GM19397 (cell line): ENCODE results near the gene WFDC6.

Experiments
- ATAC-seq: cut with Tn5 transposase; IDR thresholded peaks from one replicate; pipeline ENCODE4 v1.9.1; 2021; ENCODE audit warnings: mild to moderate bottlenecking, moderate library complexity; ENCODE audit not compliant: unreplicated experiment

The WFDC6 gene

GRCh38 chr20:45518282-45518681, 21.0 kb downstream of the WFDC6 start:
- ATAC-seq: no peak

DNA sequence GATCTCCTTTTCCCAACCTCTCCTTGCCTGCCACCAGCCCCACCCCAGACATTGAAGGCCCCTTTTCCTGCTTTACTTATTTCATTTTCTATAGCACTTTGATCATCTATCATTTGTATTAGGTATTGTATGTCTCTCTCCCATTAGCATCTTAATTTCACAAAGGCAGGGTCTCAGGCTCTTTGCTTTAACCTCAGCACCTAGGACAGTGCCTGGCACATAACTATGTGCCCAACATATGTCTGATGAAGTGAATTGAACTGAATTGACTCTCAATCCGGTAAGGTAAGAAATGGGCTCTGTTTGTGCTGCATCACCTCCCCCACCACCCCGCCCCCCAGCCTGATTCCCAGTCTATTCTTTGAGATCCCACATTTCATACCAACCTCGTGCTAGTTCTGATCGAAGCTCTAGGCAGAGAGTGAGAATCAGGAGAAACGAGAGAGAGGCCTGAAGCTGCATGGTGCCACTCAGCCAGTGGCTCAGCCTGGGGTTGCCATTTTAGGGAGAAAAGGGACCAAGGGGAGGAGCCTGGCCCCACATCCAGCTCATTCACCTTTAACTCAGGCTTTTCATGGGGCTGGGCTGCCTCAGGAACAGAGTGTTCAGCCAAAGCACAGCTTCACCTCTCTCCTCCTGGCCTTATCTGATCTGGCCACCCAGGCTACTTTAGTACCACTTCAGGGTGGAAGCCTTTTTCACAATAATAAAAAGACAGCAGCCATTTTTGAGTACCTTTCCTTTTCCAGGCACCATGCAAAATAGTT, 24.0 kb downstream of the WFDC6 start, which contains the start of gene SPINT3:
SPINT3 (minus strand) TSS at position 476 of the 767 bp plus-strand sequence; CDS start at position 462, 14 bp downstream.
- ATAC-seq: no peak

DNA sequence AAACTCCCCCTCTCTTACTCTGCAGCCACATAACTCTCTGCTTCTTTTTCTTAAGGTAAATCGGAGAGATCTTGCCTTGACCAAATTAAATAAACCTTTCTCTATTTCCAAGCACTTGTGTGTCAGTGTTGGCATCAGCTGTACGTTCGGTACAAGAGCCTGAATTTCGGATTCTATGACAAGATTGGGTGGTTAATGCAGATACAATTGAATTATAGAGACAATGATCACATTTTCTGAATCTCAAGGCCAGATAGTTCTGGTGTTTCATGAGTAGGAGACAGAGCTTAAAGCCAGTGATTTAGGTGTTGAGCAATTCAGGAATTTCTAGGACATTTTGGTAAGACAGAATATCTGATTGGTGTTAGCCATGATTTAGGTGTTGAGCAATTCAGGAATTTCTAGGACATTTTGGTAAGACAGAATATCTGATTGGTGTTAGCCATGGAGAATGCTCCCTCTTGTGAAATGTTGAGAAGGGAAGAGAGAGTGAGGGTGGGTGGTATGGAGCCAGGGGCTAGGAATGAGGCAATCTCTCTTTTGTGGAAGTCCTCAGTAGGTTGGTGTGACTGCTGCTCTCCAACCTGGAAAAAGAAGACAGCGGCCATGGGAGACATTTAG, 28.9 kb downstream of the WFDC6 start:
- ATAC-seq: no peak

DNA sequence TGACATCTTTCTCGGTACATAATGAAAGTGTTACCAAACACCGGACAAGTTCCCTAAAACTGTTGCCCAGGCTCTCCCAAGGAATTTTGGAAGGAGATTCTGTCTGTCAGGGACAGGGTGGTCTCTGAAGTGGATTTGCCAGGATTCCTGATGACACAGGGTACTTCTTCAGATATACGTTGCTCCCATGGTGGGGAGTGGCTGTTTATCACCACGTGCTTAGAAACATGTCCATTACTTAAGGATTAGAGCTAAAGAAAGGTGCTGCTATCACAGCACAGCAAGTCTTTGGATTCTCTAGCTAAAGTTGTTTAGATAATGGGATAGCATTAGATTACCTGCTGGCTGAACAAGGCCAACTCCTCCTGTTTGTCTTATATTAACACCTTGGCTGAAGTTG, 30.2 kb downstream of the WFDC6 start:
- no peak for ATAC-seq

DNA sequence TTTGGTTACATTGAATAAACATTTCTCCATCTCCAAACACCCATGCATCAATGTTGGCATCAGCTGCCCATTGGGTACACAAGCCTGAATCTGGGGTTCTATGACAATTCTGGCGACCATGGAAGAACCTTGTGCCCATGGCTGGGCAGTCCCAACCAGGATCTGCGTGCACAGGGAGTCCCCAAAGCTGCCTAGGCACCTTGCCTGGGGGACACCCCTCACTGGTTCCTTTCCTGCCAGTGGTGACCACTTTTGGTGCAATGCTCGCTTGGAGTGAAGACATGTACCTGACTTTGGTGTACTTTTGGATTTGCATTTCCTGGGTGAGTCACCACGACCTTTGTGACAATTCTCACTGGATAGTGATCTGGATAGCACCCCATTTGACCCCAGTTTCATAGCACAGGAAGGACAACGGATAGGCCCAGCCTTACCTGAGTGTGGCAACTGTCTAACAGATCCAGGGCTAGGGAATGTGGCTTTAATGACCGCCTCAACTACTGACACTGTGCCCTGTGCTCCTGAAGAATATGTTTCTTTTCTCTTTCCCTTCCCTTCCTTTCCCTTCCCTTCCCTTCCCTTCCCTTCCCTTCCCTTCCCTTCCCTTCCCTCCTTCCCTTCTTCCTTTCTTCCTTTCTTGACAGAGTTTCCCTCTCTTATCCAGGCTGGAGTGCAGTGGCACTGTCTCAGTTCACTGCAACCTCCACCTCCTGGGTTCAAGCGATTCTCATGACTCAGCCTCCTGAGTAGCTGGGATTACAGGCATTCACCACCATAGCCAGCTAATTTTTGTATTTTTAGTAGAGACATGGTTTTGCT, 31.0 kb downstream of the WFDC6 start:
- ATAC-seq: no peak

DNA sequence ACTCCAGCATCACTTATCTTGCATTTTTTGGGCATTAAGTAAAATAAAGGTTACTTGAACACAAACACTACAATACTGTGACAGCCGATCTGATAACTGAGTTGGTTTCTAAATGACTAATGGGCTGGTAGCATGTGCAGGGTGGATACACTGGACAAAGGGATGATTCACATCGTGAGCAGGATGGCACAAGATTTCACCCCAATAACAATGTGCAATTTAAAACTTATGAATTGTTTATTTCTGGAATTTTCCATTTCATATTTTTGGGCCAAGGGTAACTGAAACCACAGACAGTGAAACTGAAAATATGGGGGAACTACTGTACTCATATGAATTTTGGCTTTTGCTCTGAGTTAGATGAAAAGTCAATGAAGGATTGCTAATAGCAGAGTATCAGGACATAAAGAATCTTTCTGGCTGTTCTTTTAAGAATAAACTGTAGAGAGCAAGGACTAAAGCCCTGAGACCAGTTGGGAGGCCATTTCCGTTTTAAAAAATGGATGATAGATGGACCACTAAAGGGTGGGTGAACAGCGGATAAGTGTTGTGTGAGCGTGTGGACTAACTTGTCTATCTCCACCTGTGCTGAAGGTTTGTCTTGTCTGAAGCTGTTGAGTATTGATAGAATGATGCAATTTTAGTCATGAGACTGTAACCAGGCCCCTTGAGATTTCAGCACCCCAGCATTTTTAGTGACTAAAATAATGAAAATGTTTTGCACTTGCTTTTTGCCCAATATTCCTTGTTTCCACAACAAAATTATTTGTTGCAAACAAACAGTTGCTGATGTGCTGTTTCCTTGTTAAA, 32.1 kb downstream of the WFDC6 start:
- no peak for ATAC-seq

- ATAC-seq: no peak
Measured at GRCh38 chr20:45506398-45506797, 32.9 kb downstream of the WFDC6 start.

DNA sequence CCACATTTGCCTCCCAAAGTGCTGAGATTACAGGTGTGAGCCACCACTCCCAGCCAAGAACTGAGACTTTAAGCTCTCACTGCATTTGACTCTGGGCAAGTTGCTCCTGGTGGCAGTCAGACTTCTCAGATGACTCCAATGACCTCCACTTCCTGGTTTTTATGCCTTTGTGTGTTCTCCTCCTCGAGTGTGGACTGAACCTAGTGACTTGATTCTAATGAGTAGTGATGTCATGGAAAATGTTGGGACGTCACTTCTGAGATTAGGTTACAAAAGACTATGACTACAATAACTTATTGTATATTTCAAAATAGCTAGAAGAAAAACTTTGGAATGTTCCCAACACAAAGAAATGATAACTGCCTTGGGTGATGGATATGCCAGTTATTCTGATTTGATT, 35.9 kb downstream of the WFDC6 start:
- no peak for ATAC-seq

DNA sequence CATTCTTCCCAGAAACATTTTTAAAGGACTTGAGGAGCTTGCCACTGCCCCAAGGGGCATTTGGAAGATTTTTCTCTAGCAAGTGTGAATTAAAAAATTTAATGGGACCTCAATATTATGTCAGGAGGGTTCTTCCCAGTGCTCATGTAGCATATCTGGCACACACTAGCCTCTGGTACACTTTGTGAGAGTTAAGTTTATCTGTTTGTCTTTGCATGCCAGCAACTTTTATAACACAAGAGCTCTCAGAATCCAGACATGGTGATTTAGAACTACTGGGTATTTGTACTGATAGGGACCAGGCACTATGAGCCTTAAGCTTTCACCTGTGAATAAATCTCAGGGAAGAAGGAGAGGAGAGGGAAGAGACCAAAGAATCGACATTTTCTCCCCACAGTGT, 36.7 kb downstream of the WFDC6 start:
- ATAC-seq: no peak

- ATAC-seq: no peak
Measured at GRCh38 chr20:45501600-45501999, 37.7 kb downstream of the WFDC6 start.

DNA sequence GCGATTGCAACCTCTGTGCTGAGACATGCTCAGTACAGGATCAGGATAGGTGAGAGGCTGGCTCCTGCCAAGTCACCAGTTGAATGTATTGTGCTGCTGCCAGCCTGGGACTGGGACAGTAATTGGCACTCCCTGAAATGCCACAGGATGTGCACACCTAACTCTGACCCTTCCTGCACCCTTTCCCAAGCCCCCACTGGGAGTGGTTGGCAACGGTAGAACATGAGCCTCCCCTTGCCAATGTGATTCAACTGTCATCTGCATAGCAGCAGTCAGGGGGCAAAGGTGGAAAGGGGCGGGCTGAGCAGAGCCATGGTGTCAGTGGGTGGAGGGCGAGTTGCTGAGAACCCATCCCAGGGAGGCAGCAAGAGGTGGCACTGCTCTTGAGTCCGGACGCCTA, 39.3 kb downstream of the WFDC6 start:
- ATAC-seq: no peak

- ATAC-seq: no peak
Measured at GRCh38 chr20:45497971-45498494, 41.2 kb downstream of the WFDC6 start.

DNA sequence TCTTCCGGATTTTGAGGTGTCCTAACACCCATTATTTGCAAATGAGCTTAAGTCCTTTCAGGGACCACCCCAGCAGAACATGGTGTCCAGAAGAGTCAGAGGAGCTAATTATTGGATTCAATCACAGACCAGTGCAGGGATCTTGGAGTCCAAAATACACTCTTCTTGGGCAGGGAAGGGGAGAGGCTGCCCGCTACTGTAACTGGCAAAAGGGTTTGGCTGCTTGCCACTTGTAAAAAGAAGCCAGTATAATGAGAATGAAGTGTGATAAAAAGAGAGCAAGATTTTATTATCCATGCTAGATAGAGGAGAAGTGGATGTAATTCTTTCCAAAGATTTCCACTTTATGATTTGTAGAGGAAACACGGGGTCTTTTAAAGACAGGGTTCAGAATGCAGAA, 43.1 kb downstream of the WFDC6 start:
- no peak for ATAC-seq

- no peak for ATAC-seq
Measured at GRCh38 chr20:45495501-45495941, 43.8 kb downstream of the WFDC6 start.

GRCh38 chr20:45489083-45489531, 50.2 kb downstream of the WFDC6 start:
- no peak for ATAC-seq

- ATAC-seq: no peak
Measured at GRCh38 chr20:45487231-45487635, 52.0 kb downstream of the WFDC6 start.

- no peak for ATAC-seq
Measured at GRCh38 chr20:45485388-45485787, 53.9 kb downstream of the WFDC6 start.

DNA sequence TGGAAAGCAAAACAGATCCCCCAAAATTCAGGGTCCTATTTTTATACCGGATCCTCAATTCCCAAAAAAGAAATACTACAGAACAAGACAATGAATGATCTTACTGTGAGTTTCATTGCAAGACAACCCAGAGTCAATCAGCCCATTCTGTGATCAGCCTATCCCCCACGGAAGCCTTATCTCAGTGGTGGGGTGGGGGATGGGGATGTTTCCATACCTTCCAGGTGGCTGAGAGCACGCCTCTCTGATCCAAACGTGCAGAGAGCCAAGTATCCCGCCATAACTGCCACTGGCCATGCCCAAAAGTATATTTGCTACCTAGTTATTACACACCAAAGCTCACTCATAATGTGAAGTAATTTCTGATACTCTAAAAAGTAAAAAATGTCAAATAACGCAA, 54.6 kb downstream of the WFDC6 start:
- no peak for ATAC-seq
